HepG2 (cell line): Measurements from ENCODE around the gene VASN. TPM values are rescaled to one million over a fixed set of nuclear protein-coding genes. Genes with fewer than 3 reads are reported as not detected.

Experiments used
- ADNP ChIP-seq: sonication (generic); formaldehyde crosslinking; IDR thresholded peaks from 2 replicates; pipeline ENCODE4 v1.4.0; 2020; ENCODE audit warnings: missing genetic modification reagents
- ARNT2 ChIP-seq: sonication (generic); formaldehyde crosslinking; IDR thresholded peaks from 2 replicates; pipeline ENCODE4 v1.8.0; 2022; ENCODE audit warnings: mild to moderate bottlenecking, low read depth, missing genetic modification reagents, moderate library complexity
- FOXC1 ChIP-seq: sonication (generic); formaldehyde crosslinking; IDR thresholded peaks from 2 replicates; pipeline ENCODE4 v1.8.0; 2022; ENCODE audit warnings: mild to moderate bottlenecking, missing genetic modification reagents, borderline replicate concordance
- HNRNPLL ChIP-seq: fragments of 200-400 bp; formaldehyde crosslinking; IDR thresholded peaks from 2 replicates; pipeline ENCODE4 v1.6.1; 2017; ENCODE audit warnings: mild to moderate bottlenecking, low read depth, low read length; ENCODE audit not compliant: poor library complexity, severe bottlenecking
- KDM2A ChIP-seq: sonication (generic); formaldehyde crosslinking; IDR thresholded peaks from 2 replicates; pipeline ENCODE4 v1.4.0; 2020; ENCODE audit warnings: low read depth, missing genetic modification reagents, borderline replicate concordance
- MYNN ChIP-seq: sonication (generic); formaldehyde crosslinking; IDR thresholded peaks from 2 replicates; pipeline ENCODE4 v1.4.0; 2020; ENCODE audit warnings: mild to moderate bottlenecking, low read depth, missing genetic modification reagents
- NFIB ChIP-seq: sonication (generic); formaldehyde crosslinking; IDR thresholded peaks from 2 replicates; pipeline ENCODE4 v1.9.0; 2021; ENCODE audit warnings: missing genetic modification reagents, mild to moderate bottlenecking, borderline replicate concordance
- POLR2G ChIP-seq: fragments of 200-400 bp; formaldehyde crosslinking; IDR thresholded peaks from 2 replicates; pipeline ENCODE4 v1.6.1; 2018; ENCODE audit warnings: mild to moderate bottlenecking, low read depth, low read length, moderate library complexity
- SP1 ChIP-seq, 2 experiments: fragments of 450-650 bp in 1 of 2; sonication (generic) in 1 of 2; formaldehyde crosslinking in 1 of 2; IDR thresholded peaks; 2 replicates each; pipeline versions ENCODE4 v1.4.0 to v1.6.1; 2016 to 2020; ENCODE audit warnings: missing genetic modification reagents in 1 of 2
- SP140L ChIP-seq: sonication (generic); formaldehyde crosslinking; IDR thresholded peaks from 2 replicates; pipeline ENCODE4 v1.4.0; 2020; ENCODE audit warnings: missing genetic modification reagents, borderline replicate concordance
- TBX3 ChIP-seq: fragments of 450-650 bp; IDR thresholded peaks from 2 replicates; pipeline ENCODE4 v1.6.1; 2017; ENCODE audit warnings: antibody characterized with exemption, mild to moderate bottlenecking, inconsistent platforms, borderline replicate concordance
- THAP11 ChIP-seq: IDR thresholded peaks from 2 replicates; pipeline ENCODE4 v1.6.1; 2016; ENCODE audit warnings: missing biosample characterization, missing genetic modification reagents
- ZBTB20 ChIP-seq: sonication (generic); formaldehyde crosslinking; IDR thresholded peaks from 2 replicates; pipeline ENCODE4 v1.8.1; 2023; ENCODE audit warnings: missing genetic modification reagents, low read depth, mild to moderate bottlenecking, borderline replicate concordance
- ZBTB7A ChIP-seq: sonication (generic); formaldehyde crosslinking; IDR thresholded peaks from 2 replicates; pipeline ENCODE4 v1.8.0; 2022; ENCODE audit warnings: mild to moderate bottlenecking, missing genetic modification reagents
- ZMYM4 ChIP-seq: sonication (generic); formaldehyde crosslinking; IDR thresholded peaks from 2 replicates; pipeline ENCODE4 v1.8.1; 2023; ENCODE audit warnings: mild to moderate bottlenecking, missing genetic modification reagents
- ZNF30 ChIP-seq: sonication (generic); formaldehyde crosslinking; IDR thresholded peaks from 2 replicates; pipeline ENCODE4 v1.5.0; 2020; ENCODE audit warnings: mild to moderate bottlenecking, missing genetic modification reagents
- ZNF598 ChIP-seq: sonication (generic); formaldehyde crosslinking; IDR thresholded peaks from 2 replicates; pipeline ENCODE4 v1.5.1; 2020; ENCODE audit warnings: mild to moderate bottlenecking, missing genetic modification reagents, borderline replicate concordance
- ZNF652 ChIP-seq: IDR thresholded peaks from 2 replicates; pipeline ENCODE4 v1.6.1; 2016; ENCODE audit warnings: low read depth, borderline replicate concordance
- ZNF724P ChIP-seq: sonication (generic); formaldehyde crosslinking; IDR thresholded peaks from 2 replicates; pipeline ENCODE4 v1.8.0; 2022; ENCODE audit warnings: missing genetic modification reagents, borderline replicate concordance
- polyA plus RNA-seq, 8 experiments: library from polyadenylated mRNA; depleted of rRNA in 3 of 8; stranded (reverse) in 7 of 8; unstranded in 1 of 8; fragments of >200 nt; fragmentation: Illumina TruSeq in 4 of 8; extraction: Trizol in 4 of 8; gene quantifications; 2 replicates each; pipeline versions ENCODE4 v1.2.1 to v1.2.3, GENCODE V29; 2011 to 2016; ENCODE audit warnings: low read depth in 4 of 8, missing spikeins in 1 of 8, mixed read lengths in 1 of 8; ENCODE audit not compliant: insufficient read depth in 1 of 8
- total RNA-seq, 5 experiments: library from RNA; depleted of rRNA; stranded (reverse); fragments of >200 nt; fragmentation: Illumina TruSeq; extraction: Trizol; gene quantifications; 2 replicates each; pipeline ENCODE4 v1.2.3, GENCODE V29; 2016; ENCODE audit warnings: low read depth in 1 of 5
- TF ChIP-seq, protein P1 (sequence below): sonication (generic); formaldehyde crosslinking; IDR thresholded peaks from 2 replicates; pipeline ENCODE4 v1.4.0; 2020; ENCODE audit warnings: missing genetic modification reagents, borderline replicate concordance
- TF ChIP-seq, protein P2 (sequence below), 2 experiments: sonication (generic) in 1 of 2; formaldehyde crosslinking in 1 of 2; IDR thresholded peaks; 2 replicates each; pipeline versions ENCODE4 v1.4.0 to v1.6.1; 2018 to 2020; ENCODE audit warnings: missing genetic modification reagents in 2 of 2, borderline replicate concordance in 1 of 2, low read depth in 1 of 2, mild to moderate bottlenecking in 1 of 2, missing biosample characterization in 1 of 2
- TF ChIP-seq, protein P3 (sequence below): IDR thresholded peaks from 2 replicates; pipeline ENCODE4 v1.6.1; 2018; ENCODE audit warnings: missing genetic modification reagents, mild to moderate bottlenecking, missing compliant biosample characterization

VASN gene
- total and polyA plus RNA-seq, 2 of the 13 experiments (the other 11 are each of a cell fraction or from before 2014, with no cell fraction given): 8.4 to 18.2 TPM

DNA sequence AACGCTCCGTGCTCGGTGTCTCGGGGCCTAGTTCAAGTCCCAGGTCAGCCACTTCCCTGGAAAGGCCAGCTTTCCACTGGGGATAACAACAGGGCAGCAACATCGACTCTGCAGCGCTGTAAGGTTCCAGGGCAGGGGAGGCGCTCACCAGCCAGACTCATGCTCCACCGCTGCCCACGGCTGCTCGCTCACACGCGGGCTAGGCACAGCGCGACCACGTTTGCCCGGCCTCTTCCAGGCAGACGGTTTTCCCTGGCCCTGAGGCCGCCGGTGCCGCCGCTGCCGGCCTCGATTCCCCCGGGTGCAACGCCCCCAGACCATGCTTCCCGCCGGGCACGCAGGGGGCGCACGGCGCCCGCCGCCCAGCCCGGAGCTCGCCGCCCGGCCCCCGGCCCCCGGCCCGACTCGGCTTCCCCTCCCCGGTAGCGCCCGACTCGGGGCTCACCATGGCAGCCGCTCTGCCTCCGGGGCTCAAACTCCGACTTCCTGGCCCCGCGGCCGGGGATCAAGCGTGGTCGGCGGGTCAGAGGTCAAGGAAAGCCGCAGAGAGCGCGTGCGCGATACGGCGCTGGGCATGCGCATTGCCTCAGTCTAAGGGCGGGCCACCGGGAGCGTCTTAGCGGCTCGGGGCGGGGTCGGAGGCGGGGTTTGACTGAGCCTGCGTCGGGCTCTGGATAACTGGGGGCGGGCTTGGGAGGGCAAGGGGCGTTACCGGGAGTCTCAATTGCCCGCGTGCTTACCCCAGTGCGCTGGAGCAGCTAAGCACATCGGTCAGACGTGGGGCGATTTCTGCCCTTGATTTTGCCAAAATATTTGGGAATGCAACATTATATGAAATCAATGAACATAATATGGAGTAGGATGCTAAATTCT is 20.6 kb upstream of the VASN start, which contains the start of gene PAM16 (continued):
- TF ChIP-seq NFIB (CRISPR knock-in tag) (no peak), ADNP (CRISPR knock-in tag) (0 out of 2 replicates have a peak, but pooled peaks have one; percentile 10), ZMYM4 (peak; percentile 48; the same call in 1 of the 2 replicates), THAP11 (CRISPR knock-in tag) (peak; percentile 79), ZNF598 (CRISPR knock-in tag) (no peak; the same call in 1 of the 2 replicates), ARNT2 (CRISPR knock-in tag) (peak; percentile 78; the same call in 1 of the 2 replicates), TBX3 (no peak), ZNF30 (CRISPR knock-in tag) (peak; percentile 52; the same call in 1 of the 2 replicates), FOXC1 (peak; percentile 68; the same call in 1 of the 2 replicates), SP140L (CRISPR knock-in tag) (0 out of 2 replicates have a peak, but pooled peaks have one; percentile 3), MYNN (CRISPR knock-in tag) (peak; percentile 69; the same call in 1 of the 2 replicates), ZBTB20 (CRISPR knock-in tag) (peak; percentile 5; the same call in 1 of the 2 replicates), SP1 (IDR thresholded peaks at IDR 0.05) (no peak), SP1 (CRISPR knock-in tag; IDR thresholded peaks at IDR 0.05) (peak; percentile 59; the same call in 1 of the 2 replicates), ZNF724P (CRISPR knock-in tag) (peak; percentile 22; the same call in 1 of the 2 replicates), ZBTB7A (no peak), POLR2G (peak; percentile 88), HNRNPLL (peak; percentile 60), ZNF652 (no peak), KDM2A (peak; percentile 79; the same call in 1 of the 2 replicates)
- TF ChIP-seq, protein P1, sequence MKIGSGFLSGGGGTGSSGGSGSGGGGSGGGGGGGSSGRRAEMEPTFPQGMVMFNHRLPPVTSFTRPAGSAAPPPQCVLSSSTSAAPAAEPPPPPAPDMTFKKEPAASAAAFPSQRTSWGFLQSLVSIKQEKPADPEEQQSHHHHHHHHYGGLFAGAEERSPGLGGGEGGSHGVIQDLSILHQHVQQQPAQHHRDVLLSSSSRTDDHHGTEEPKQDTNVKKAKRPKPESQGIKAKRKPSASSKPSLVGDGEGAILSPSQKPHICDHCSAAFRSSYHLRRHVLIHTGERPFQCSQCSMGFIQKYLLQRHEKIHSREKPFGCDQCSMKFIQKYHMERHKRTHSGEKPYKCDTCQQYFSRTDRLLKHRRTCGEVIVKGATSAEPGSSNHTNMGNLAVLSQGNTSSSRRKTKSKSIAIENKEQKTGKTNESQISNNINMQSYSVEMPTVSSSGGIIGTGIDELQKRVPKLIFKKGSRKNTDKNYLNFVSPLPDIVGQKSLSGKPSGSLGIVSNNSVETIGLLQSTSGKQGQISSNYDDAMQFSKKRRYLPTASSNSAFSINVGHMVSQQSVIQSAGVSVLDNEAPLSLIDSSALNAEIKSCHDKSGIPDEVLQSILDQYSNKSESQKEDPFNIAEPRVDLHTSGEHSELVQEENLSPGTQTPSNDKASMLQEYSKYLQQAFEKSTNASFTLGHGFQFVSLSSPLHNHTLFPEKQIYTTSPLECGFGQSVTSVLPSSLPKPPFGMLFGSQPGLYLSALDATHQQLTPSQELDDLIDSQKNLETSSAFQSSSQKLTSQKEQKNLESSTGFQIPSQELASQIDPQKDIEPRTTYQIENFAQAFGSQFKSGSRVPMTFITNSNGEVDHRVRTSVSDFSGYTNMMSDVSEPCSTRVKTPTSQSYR (CRISPR knock-in tag): no peak
- TF ChIP-seq, protein P2, sequence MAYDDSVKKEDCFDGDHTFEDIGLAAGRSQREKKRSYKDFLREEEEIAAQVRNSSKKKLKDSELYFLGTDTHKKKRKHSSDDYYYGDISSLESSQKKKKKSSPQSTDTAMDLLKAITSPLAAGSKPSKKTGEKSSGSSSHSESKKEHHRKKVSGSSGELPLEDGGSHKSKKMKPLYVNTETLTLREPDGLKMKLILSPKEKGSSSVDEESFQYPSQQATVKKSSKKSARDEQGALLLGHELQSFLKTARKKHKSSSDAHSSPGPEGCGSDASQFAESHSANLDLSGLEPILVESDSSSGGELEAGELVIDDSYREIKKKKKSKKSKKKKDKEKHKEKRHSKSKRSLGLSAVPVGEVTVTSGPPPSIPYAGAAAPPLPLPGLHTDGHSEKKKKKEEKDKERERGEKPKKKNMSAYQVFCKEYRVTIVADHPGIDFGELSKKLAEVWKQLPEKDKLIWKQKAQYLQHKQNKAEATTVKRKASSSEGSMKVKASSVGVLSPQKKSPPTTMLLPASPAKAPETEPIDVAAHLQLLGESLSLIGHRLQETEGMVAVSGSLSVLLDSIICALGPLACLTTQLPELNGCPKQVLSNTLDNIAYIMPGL (CRISPR knock-in tag; IDR thresholded peaks at IDR 0.05; ENCODE audit: borderline replicate concordance in 1 of 2, low read depth in 1 of 2): peak in 1 of 2 experiments; percentile 56; a peak in 1 of 4 replicates
- TF ChIP-seq, protein P3, sequence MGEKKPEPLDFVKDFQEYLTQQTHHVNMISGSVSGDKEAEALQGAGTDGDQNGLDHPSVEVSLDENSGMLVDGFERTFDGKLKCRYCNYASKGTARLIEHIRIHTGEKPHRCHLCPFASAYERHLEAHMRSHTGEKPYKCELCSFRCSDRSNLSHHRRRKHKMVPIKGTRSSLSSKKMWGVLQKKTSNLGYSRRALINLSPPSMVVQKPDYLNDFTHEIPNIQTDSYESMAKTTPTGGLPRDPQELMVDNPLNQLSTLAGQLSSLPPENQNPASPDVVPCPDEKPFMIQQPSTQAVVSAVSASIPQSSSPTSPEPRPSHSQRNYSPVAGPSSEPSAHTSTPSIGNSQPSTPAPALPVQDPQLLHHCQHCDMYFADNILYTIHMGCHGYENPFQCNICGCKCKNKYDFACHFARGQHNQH: 0 out of 2 replicates have a peak, but pooled peaks have one; percentile 11
